Fibroblast of the aortic adventitia (primary cell): Measurements from ENCODE around the gene PAFAH1B2. TPM values are rescaled to one million over a fixed set of nuclear protein-coding genes. Genes with fewer than 3 reads are reported as not detected.

ENCODE experiments used
- DNase-seq: peaks from one replicate; pipeline ENCODE4 v3.0.0-alpha.2; 2010; ENCODE audit warnings: low read depth
- H3K4me3 ChIP-seq: 2 replicates; pipeline ENCODE4 v1.5.1; 2011; ENCODE audit warnings: low read depth, mild to moderate bottlenecking, control low read depth, low read length, moderate library complexity
- total RNA-seq: library from RNA; depleted of rRNA; stranded (reverse); fragments of >200 nt; gene quantifications from 2 replicates; pipeline ENCODE4 v1.2.3, GENCODE V29; 2012; ENCODE audit warnings: low replicate concordance
- TF ChIP-seq, protein P1 (sequence below): IDR thresholded peaks from 2 replicates; pipeline ENCODE4 v1.5.1; 2011; ENCODE audit warnings: mild to moderate bottlenecking, low read length, control low read depth, inconsistent platforms; ENCODE audit not compliant: insufficient read depth

PAFAH1B2 gene
- total RNA-seq, 1 donor, result 161 TPM

DNA sequence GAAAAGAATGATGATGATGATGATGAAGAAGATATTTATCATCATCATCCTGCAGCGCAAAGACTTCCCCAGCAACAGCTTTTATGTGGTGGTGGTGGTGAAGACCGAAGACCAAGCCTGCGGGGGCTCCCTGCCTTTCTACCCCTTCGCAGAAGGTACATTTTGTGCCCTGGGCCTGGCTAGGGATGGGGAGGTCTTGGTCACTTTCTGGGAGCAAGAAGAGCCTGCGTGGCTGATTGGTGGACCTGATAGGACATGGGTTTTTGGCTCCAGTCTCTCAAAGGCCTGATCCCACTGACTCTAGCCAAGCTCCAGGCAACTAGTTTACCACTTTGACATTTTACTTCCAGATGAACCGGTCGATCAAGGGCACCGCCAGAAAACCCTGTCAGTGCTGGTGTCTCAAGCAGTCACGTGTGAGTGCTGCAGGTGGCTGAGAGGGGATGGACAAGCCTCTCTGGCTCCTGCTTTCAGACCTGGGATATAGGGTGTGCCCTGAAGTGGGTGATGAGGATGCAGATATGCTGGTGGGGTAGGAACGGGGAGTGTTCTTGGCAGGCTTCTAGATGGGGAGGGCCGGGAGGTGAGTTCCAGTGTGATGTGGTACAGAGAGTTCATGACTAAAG is 39.8 kb downstream of the PAFAH1B2 start:
- H3K4me3 ChIP-seq, result no peak overlapping the region
- DNase-seq, result no peak
- TF ChIP-seq, protein P1, sequence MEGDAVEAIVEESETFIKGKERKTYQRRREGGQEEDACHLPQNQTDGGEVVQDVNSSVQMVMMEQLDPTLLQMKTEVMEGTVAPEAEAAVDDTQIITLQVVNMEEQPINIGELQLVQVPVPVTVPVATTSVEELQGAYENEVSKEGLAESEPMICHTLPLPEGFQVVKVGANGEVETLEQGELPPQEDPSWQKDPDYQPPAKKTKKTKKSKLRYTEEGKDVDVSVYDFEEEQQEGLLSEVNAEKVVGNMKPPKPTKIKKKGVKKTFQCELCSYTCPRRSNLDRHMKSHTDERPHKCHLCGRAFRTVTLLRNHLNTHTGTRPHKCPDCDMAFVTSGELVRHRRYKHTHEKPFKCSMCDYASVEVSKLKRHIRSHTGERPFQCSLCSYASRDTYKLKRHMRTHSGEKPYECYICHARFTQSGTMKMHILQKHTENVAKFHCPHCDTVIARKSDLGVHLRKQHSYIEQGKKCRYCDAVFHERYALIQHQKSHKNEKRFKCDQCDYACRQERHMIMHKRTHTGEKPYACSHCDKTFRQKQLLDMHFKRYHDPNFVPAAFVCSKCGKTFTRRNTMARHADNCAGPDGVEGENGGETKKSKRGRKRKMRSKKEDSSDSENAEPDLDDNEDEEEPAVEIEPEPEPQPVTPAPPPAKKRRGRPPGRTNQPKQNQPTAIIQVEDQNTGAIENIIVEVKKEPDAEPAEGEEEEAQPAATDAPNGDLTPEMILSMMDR, result no peak

DNA sequence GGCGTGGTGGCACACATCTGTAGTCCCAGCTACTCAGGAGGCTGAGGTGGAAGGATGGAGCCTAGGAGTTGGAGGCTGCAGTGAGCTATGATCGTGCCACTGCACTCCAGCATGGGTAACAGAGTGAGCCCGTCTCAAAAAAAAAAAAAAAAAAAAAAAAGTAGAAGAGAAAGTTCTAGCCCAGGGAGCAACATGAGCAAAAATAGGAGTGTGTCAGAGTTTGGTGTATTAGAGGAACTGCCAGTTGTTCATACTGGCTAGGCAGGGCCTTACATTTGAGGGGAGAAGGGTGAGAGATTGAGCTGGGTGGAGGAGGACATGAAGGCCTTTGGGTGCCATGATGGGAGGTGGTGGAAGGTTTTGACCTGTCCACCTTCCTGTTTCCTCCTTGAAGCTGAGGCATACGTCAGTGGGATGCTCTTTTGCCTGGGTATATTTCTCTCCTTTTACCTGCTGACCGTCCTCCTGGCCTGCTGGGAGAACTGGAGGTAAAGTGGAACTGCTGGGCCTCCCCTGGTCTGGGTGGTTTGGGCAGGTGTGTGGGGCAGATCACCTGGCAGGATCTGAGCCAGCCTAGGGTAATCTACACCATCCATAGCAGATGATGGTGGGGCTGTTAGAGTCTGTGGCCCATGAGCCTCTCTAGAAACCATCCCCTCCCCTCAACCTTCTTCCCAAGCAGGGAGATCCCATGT is 41.8 kb downstream of the PAFAH1B2 start:
- TF ChIP-seq, protein P1, result no peak
- no peak overlapping the region for H3K4me3 ChIP-seq
- no peak for DNase-seq

DNA sequence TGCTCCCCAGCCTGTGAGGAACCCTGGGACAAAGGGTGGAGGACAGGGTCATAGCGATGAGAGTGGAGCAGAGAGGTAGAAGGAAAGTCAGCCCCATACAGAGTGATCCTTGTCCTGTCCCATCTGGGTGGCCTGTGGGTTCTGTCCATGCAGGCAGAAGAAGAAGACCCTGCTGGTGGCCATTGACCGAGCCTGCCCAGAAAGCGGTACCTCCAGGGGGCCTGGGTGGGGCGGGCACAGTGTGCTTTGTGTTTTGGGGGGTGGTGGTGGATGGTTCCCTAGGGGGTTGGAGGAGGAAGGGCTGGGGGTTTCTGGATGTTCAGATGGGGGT is 42.3 kb downstream of the PAFAH1B2 start:
- no peak overlapping the region for H3K4me3 ChIP-seq
- TF ChIP-seq, protein P1, result no peak
- DNase-seq, result no peak

DNA sequence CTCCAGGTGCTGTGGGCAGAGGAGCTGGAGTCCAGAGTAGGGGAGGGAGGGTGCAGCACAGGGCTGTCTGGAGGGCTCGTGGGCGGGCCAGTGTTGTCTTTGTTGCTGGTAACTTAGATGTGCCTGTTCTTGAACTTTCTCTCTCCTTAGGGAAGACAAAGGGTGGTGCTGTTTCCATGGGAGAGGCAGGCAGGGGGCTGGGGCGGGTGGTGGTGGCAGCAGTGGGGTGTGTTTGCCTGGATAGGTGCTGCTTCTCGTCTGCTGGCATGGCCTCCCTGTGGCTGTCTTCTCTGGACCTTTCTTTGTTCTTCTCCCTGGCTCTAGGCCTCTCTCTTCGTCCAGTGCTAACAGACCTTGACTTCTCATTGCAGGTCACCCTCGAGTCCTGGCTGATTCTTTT is 42.9 kb downstream of the PAFAH1B2 start:
- TF ChIP-seq, protein P1, result no peak
- no peak for DNase-seq
- H3K4me3 ChIP-seq, result no peak overlapping the region

DNA sequence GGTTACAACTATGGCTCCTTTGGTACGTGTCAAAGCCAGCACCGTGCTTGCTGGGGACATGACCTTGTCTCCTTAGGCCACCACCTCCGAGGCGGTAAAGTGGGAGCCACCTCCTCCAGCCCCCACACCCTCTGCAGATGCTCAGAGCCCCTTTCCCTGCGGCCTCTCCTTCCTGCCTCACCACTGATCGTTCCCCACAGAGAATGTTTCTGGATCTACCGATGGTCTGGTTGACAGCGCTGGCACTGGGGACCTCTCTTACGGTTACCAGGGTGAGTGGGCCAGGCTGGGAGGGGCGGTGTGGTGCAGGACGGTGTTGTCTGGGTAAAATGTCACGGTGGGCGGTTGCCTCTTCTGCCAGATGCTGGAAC is 43.3 kb downstream of the PAFAH1B2 start:
- TF ChIP-seq, protein P1, result no peak
- DNase-seq, result no peak
- H3K4me3 ChIP-seq, result no peak overlapping the region

DNA sequence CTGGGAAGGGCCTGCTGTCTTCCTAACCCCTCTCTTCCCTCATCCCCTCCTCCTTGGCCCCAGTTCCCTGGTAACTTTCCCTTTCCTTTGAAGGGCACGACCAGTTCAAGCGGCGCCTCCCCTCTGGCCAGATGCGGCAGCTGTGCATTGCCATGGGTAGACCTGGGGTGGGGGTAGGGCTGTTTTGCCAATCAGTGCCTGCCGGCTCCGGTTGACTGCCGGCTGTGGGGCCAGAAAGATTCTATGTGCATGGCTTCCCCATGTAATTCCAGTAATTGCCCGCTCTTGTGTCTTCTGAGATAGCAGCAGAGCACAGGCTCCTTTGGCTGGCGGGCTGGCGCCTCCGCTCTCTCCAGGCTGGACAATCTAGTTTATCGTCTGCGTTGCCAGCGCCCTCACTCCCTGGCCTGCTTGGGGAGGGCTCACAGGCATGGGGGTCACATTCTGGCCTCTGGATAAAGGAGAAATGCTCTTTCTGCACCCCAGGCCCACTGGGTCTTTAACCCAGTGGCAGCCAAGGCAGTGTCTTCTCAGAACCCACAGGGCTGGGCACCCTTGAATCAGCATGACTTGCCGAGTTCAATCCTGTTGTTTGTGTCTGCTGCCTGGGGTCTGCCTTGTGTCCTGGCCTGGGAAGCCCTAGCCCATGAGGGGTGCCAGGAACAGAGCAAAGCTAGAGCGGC is 43.9 kb downstream of the PAFAH1B2 start:
- DNase-seq, result no peak
- TF ChIP-seq, protein P1, result no peak
- H3K4me3 ChIP-seq, result no peak overlapping the region
